ENCODE measurements around the gene OR51B4.

GRCh38 chr11:5335170-5335569 lies 33.4 kb upstream of the OR51B4 start:
- TF ChIP-seq CTCF (IDR thresholded peaks at IDR 0.05) (no peak), RXRA (IDR thresholded peaks at IDR 0.05; ENCODE audit: borderline replicate concordance, low read depth) (no peak), RFX5 (IDR thresholded peaks at IDR 0.05; ENCODE audit: low read length) (no peak), SMC3 (IDR thresholded peaks at IDR 0.05; ENCODE audit: low read depth, low read length) (no peak), TAF1 (IDR thresholded peaks at IDR 0.05; ENCODE audit: borderline replicate concordance, low read depth, low read length) (no peak)
